GM12873 (cell line): ENCODE results near the gene DPH7.
A peak's percentile ranks its signal among the peaks of the same experiment; 100 is the strongest.

Source experiments
- TF ChIP-seq, protein P1 (sequence below): IDR thresholded peaks from 2 replicates; pipeline ENCODE4 v1.5.1; 2012; ENCODE audit warnings: low read depth, mild to moderate bottlenecking, moderate library complexity, low read length, control low read depth; ENCODE audit not compliant: insufficient read depth; ENCODE audit errors: missing control alignments

The DPH7 gene

DNA sequence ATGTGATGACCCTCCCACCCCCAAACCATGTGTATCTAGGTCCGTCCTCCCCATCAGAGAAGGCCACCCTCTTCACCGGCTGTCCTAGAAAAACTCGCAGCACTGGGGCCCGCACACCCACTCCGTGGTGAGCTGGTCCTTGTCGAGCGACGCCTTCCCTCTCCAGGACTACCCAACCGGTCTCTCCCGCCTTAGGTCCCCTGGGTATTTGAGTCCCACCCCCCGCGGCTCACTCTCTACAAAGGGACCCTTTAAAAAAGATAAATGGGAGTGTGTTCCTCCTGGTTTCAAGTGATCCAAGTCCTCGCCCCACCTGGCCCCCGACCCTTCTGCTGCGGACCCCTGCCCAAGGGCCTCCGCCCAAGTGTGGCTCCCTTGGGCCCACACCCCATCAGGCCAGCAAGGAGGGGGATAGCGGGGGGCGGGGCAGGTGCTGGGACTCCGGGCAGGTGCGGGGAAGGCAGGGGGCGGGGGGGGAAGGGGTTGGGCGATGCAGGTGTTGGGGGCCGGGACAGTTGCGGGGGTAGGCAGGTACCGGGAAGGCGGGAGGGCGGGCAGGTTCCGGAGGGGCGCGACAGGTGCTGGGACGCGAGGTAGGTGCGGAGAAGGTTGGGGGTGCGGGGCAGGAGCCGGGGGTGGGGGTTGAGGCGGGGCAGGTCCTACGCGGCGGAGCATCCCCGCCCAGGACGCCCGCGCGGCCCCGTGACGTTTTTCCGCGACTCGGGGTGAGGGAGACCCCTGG lies 25.8 kb upstream of the DPH7 start:
- TF ChIP-seq, protein P1, sequence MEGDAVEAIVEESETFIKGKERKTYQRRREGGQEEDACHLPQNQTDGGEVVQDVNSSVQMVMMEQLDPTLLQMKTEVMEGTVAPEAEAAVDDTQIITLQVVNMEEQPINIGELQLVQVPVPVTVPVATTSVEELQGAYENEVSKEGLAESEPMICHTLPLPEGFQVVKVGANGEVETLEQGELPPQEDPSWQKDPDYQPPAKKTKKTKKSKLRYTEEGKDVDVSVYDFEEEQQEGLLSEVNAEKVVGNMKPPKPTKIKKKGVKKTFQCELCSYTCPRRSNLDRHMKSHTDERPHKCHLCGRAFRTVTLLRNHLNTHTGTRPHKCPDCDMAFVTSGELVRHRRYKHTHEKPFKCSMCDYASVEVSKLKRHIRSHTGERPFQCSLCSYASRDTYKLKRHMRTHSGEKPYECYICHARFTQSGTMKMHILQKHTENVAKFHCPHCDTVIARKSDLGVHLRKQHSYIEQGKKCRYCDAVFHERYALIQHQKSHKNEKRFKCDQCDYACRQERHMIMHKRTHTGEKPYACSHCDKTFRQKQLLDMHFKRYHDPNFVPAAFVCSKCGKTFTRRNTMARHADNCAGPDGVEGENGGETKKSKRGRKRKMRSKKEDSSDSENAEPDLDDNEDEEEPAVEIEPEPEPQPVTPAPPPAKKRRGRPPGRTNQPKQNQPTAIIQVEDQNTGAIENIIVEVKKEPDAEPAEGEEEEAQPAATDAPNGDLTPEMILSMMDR = no peak

DNA sequence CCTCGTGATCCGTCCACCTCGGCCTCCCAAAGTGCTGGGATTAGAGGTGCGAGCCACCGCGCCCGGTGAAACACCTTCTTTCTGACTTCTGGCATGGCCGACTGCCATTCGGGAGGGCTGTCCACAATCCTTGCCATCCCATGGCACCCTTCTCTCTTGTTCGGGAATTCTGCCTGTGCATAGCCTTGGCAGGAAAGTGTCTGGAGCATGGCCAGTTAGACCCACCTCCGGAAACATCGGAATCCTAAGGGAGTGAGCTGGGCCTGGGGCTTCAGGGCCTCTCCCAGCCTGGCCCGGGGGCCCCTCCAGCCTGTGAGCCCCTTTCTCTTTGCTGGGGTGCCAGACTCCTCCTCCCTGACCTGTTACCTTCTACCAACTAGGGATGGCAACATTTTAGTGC lies 25.2 kb upstream of the DPH7 start:
- TF ChIP-seq, protein P1 = no peak

DNA sequence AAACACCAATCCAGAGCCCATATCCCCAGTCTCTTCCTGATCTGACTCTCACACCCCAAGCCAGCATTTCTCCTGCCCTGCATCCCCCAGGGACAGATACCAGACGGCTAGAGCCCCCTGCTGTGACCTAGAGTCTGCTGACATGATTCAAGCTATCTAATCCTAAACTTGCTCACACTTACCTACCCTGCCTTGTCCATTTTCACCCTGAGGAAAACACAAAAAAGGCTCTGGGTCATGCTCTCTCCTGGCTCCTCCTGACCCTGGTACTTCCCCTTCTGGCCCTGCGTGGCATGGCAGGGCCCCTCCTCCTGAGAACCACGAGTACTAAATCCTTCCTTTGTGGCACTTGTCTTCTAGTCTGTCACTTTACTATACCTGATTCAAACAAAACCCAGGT lies 23.9 kb upstream of the DPH7 start:
- TF ChIP-seq, protein P1 = peak; percentile 19

DNA sequence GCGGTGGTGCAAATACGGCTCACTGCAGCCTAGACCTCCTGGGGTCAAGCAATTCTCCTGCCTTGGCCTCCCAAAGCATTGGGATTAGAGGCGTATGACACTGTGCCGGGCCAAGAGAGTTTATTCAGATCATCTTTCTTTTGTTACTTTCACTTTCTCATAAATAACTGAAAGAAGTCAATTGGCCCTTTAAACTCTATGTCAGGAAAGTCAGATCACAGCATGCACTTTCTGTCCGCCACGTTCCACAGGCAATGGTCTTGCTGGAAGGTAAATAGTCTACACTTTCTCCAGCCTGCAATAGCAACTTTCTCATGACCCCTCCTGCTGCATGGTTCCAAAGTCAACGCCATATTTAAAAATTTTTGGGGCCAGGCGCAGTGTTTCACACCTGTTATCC lies 20.2 kb upstream of the DPH7 start:
- TF ChIP-seq, protein P1 = no peak

DNA sequence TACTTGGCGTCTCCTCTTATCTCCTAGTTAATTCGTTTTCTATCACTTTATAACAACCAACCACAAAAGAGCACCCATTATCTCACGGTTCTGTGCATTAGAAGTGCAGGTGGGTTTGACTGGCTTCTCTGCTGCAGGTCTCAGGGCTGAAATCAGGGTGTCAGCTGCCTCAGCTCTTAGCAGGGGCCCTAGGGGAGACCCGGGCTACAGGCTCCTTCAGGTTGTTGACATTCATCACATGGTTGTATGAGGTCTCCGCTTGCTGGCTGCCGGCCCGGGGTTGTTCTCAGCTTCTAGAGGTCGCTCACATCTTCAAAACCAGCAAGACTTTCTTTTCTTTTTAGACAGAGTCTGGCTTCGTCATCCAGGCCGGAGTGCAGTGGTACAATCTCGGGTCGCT lies 14.5 kb upstream of the DPH7 start:
- TF ChIP-seq, protein P1 = no peak

DNA sequence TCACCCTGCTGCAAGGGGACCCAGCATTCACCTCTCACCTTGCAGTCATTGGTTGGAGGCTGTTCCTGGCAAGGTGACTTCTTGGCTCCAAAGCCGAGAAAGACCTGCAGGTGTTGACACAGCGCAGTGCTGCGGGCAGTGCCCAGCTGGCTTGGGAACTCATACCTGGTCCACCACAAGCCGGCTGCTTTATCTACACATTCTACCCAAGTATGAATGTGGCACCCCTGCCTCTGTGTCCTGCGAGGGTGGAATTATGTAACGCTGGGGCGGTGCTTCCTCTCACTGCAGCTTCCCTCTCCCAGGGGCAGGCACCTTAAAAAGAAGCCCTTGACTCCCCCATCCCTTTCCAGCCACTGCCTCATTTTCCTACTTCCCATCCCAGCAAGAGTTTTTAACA lies 14.0 kb upstream of the DPH7 start:
- TF ChIP-seq, protein P1 = no peak

DNA sequence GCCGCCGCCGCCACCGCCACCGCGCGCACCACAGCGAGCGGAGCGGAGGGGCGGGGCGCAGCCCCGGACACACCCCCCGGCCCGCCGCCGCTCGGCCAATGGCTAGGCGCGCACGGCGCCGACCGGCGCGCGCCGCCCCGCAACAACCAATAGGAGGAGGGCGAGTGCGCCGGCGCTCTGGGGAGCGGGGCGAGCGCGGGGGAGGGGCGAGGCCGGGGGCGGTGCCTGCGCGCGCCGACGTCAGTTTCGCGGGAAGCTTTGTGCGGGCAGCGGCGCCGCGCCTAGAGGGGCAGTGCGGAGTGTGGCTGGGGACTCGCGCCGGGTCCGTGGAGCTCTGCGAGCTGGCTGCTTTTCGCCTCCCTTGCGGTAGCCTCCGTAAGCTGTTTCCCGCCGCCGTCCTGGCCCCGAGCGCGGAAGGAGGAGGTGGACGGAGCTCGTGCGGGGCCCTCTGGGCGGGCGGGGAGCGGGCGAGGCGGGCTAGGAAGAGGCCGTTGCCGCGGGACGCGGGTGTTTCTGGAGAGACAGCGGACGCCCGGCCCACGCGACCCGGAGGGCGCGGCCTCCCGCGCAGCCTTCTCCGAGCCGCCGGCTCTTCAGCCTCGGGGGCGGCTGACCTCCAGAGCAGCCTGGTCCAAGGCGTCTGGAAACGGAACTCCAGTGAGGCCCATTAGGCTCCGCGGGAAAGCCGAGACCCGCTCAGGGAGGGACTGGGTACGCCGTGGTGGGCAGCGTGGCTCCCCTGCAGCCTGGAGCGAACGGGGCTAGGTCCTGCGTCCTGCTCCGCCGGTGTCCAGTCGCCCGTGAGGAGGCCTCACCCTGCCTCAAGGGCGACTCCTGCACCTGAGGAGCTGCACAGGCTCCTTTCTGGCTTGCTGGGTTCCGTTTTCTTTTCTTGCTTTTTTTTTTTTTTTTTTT lies 12.0 kb upstream of the DPH7 start, which contains the start of gene ZMYND19:
Gene ZMYND19, minus strand, starts transcription at position 44 of the 915 bp plus-strand sequence. CDS start 249 bp downstream, outside the sequence.
- TF ChIP-seq, protein P1 = no peak
